IMR-90 (cell line): ENCODE results near the gene SLIT3. TPM values are rescaled to one million over a fixed set of nuclear protein-coding genes. Genes with fewer than 3 reads are reported as not detected.

Experiments
- ATAC-seq: fragments of 200-7000 bp; cut with Tn5 transposase; 2 replicates; pipeline ENCODE4 v1.9.1; 2020; ENCODE audit warnings: low read depth, mild to moderate bottlenecking, moderate library complexity
- BruUV-seq: library from RNA; stranded (reverse); fragments of 400-500 nt; replicated peaks from 2 replicates; lab custom pipeline; 2021; lab: Mats Ljungman, UMichigan
- CTCF ChIA-PET: fragments of 300-600 bp; formaldehyde crosslinking; extraction: SDS; loops from one replicate; lab custom pipeline; 2021; ENCODE audit warnings: antibody characterized with exemption; lab: Yijun Ruan, JAX
- POLR2A ChIA-PET: fragments of 300-600 bp; sonication (Branson Sonifier 250); formaldehyde crosslinking; loops from one replicate; lab custom pipeline; 2022; ENCODE audit warnings: antibody characterized with exemption; ENCODE audit not compliant: unreplicated experiment; lab: Charles Lee
- DNase-seq: peaks from one replicate; pipeline ENCODE4 v3.0.0; 2013
- H2AFZ ChIP-seq: replicated peaks from 2 replicates; pipeline ENCODE3; 2013; ENCODE audit warnings: low read length, mild to moderate bottlenecking; ENCODE audit not compliant: poor library complexity
- H2AK5ac ChIP-seq: 2 replicates; pipeline ENCODE4 v1.6.1; 2013; ENCODE audit warnings: low read depth, low read length, inconsistent platforms
- H2AK9ac ChIP-seq: replicated peaks from 2 replicates; pipeline ENCODE3; 2013; ENCODE audit warnings: mild to moderate bottlenecking, low read depth, low read length, moderate library complexity; ENCODE audit not compliant: poor library complexity
- H2BK120ac ChIP-seq: 2 replicates; pipeline ENCODE4 v1.6.1; 2013; ENCODE audit warnings: low read depth, low read length, inconsistent platforms
- H2BK15ac ChIP-seq: 3 replicates; pipeline ENCODE4 v1.6.1; 2013; ENCODE audit warnings: low read depth, low read length, inconsistent platforms
- H2BK20ac ChIP-seq: 2 replicates; pipeline ENCODE4 v1.6.1; 2013; ENCODE audit warnings: low read depth, mild to moderate bottlenecking, inconsistent platforms, low read length, moderate library complexity
- H2BK5ac ChIP-seq: 2 replicates; pipeline ENCODE4 v1.6.1; 2013; ENCODE audit warnings: mild to moderate bottlenecking, low read depth, low read length, inconsistent platforms; ENCODE audit not compliant: poor library complexity, severe bottlenecking
- H3K14ac ChIP-seq: replicated peaks from 2 replicates; pipeline ENCODE4 v1.6.1; 2013; ENCODE audit warnings: low read depth, low read length, inconsistent platforms
- H3K18ac ChIP-seq: 2 replicates; pipeline ENCODE4 v1.6.1; 2013; ENCODE audit warnings: low read depth, low read length, control low read depth
- H3K23ac ChIP-seq: 2 replicates; pipeline ENCODE4 v1.6.1; 2013; ENCODE audit warnings: low read depth, low read length, inconsistent platforms
- H3K27ac ChIP-seq: 2 replicates; pipeline ENCODE4 v1.5.1; 2013; ENCODE audit warnings: mild to moderate bottlenecking, control low read depth, low read length; ENCODE audit not compliant: insufficient read depth
- H3K27me3 ChIP-seq: 2 replicates; pipeline ENCODE4 v1.6.1; 2013; ENCODE audit warnings: low read length; ENCODE audit not compliant: control insufficient read depth, insufficient read depth
- H3K36me3 ChIP-seq: 2 replicates; pipeline ENCODE4 v1.6.1; 2013; ENCODE audit warnings: low read length, mixed read lengths; ENCODE audit not compliant: control insufficient read depth, insufficient read depth
- H3K4ac ChIP-seq: 2 replicates; pipeline ENCODE4 v1.6.1; 2013; ENCODE audit warnings: low read depth, low read length, inconsistent platforms
- H3K4me1 ChIP-seq: 2 replicates; pipeline ENCODE4 v1.6.1; 2013; ENCODE audit warnings: low read length, mixed read lengths; ENCODE audit not compliant: control insufficient read depth, insufficient read depth
- H3K4me2 ChIP-seq: 2 replicates; pipeline ENCODE4 v1.6.1; 2013; ENCODE audit warnings: low read depth, mild to moderate bottlenecking, control low read depth, low read length, moderate library complexity
- H3K4me3 ChIP-seq: 2 replicates; pipeline ENCODE4 v1.5.1; 2013; ENCODE audit warnings: low read depth, mild to moderate bottlenecking, control low read depth, low read length, moderate library complexity; ENCODE audit not compliant: insufficient read depth
- H3K56ac ChIP-seq: 2 replicates; pipeline ENCODE4 v1.6.1; 2013; ENCODE audit warnings: low read length, inconsistent platforms; ENCODE audit not compliant: insufficient read depth; ENCODE audit errors: extremely low read depth
- H3K79me1 ChIP-seq, 2 experiments: 2 replicates each; pipeline ENCODE4 v1.6.1; 2013; ENCODE audit warnings: low read length in 2 of 2, inconsistent platforms in 1 of 2, low read depth in 1 of 2
- H3K9ac ChIP-seq: 2 replicates; pipeline ENCODE4 v1.6.1; 2013; ENCODE audit warnings: low read depth, low read length, control low read depth
- H3K9me1 ChIP-seq: 2 replicates; pipeline ENCODE4 v1.6.1; 2013; ENCODE audit warnings: low read length, inconsistent platforms; ENCODE audit not compliant: insufficient read depth
- H3K9me3 ChIP-seq: 2 replicates; pipeline ENCODE4 v1.6.1; 2013; ENCODE audit warnings: low read length; ENCODE audit not compliant: control insufficient read depth, insufficient read depth
- H4K20me1 ChIP-seq: 2 replicates; pipeline ENCODE4 v1.6.1; 2013; ENCODE audit warnings: low read length, inconsistent platforms; ENCODE audit not compliant: insufficient read depth
- H4K5ac ChIP-seq: 2 replicates; pipeline ENCODE4 v1.6.1; 2013; ENCODE audit warnings: mild to moderate bottlenecking, low read depth, low read length, control low read depth
- H4K8ac ChIP-seq, 2 experiments: 2 replicates each; pipeline ENCODE4 v1.6.1; 2013; ENCODE audit warnings: low read depth in 2 of 2, low read length in 2 of 2, control low read depth in 1 of 2, inconsistent platforms in 1 of 2
- H4K91ac ChIP-seq: 2 replicates; pipeline ENCODE4 v1.6.1; 2013; ENCODE audit warnings: low read depth, low read length, inconsistent platforms; ENCODE audit not compliant: insufficient read depth
- BHLHE40 ChIP-seq: fragments of 150-350 bp; IDR thresholded peaks from 2 replicates; pipeline ENCODE4 v1.6.1; 2016; ENCODE audit warnings: mild to moderate bottlenecking, low read depth, low read length
- CEBPB ChIP-seq: IDR thresholded peaks from 2 replicates; pipeline ENCODE4 v1.6.1; 2012; ENCODE audit warnings: low read depth, low read length, improper control_type of control experiment
- CHD1 ChIP-seq: IDR thresholded peaks from 2 replicates; pipeline ENCODE4 v1.6.1; 2012; ENCODE audit warnings: low read depth, low read length, improper control_type of control experiment
- CTCF ChIP-seq: conservative IDR thresholded peaks from 2 replicates; pipeline ENCODE4 v1.5.1; 2012; ENCODE audit warnings: mild to moderate bottlenecking, low read depth, low read length, improper control_type of control experiment
- ELK1 ChIP-seq: fragments of 150-350 bp; IDR thresholded peaks from 2 replicates; pipeline ENCODE4 v1.6.1; 2016; ENCODE audit warnings: low read depth, mild to moderate bottlenecking, low read length, moderate library complexity, borderline replicate concordance
- FOS ChIP-seq: fragments of 150-350 bp; IDR thresholded peaks from 2 replicates; pipeline ENCODE4 v1.6.1; 2016; ENCODE audit warnings: low read depth, low read length
- MAFK ChIP-seq: IDR thresholded peaks from 2 replicates; pipeline ENCODE4 v1.6.1; 2012; ENCODE audit warnings: low read depth, low read length, improper control_type of control experiment
- MAZ ChIP-seq: IDR thresholded peaks from 2 replicates; pipeline ENCODE4 v1.6.1; 2012; ENCODE audit warnings: low read depth, mild to moderate bottlenecking, low read length, improper control_type of control experiment, moderate library complexity, borderline replicate concordance
- MXI1 ChIP-seq: IDR thresholded peaks from 2 replicates; pipeline ENCODE4 v1.6.1; 2012; ENCODE audit warnings: low read depth, mild to moderate bottlenecking, low read length, moderate library complexity, borderline replicate concordance
- POLR2A ChIP-seq: IDR thresholded peaks from 2 replicates; pipeline ENCODE4 v1.6.1; 2012; ENCODE audit warnings: mild to moderate bottlenecking, low read depth, low read length
- RAD21 ChIP-seq: IDR thresholded peaks from 2 replicates; pipeline ENCODE4 v1.6.1; 2012; ENCODE audit warnings: low read length, improper control_type of control experiment
- RCOR1 ChIP-seq: IDR thresholded peaks from 2 replicates; pipeline ENCODE4 v1.6.1; 2012; ENCODE audit warnings: mild to moderate bottlenecking, low read length, improper control_type of control experiment; ENCODE audit not compliant: insufficient replicate concordance
- RFX5 ChIP-seq: IDR thresholded peaks from 2 replicates; pipeline ENCODE4 v1.8.0; 2012; ENCODE audit warnings: low read depth, mild to moderate bottlenecking, low read length, moderate library complexity
- SMC3 ChIP-seq: fragments of 150-350 bp; IDR thresholded peaks from 2 replicates; pipeline ENCODE4 v1.6.1; 2016; ENCODE audit warnings: low read depth, mild to moderate bottlenecking, antibody characterized with exemption, low read length, moderate library complexity
- USF2 ChIP-seq: fragments of 150-350 bp; IDR thresholded peaks from 2 replicates; pipeline ENCODE4 v1.6.1; 2017; ENCODE audit warnings: mild to moderate bottlenecking, antibody characterized with exemption, low read length, low read depth
- WGBS, 2 experiments: methylation state at CpG; one replicate each; pipeline versions ENCODE4 v1.1.5 to v1.1.7; 2013; ENCODE audit warnings: missing lambda C conversion rate in 2 of 2; ENCODE audit not compliant: insufficient read length in 1 of 2; ENCODE audit errors: extremely low coverage in 2 of 2; 5-methylcytosine and 5-hydroxymethylcytosine counted together
- dilution Hi-C: fragments of 300-500 bp; cut with HindIII; formaldehyde crosslinking; loops from one replicate; pipeline ENCODE4 v1.14.3; 2018; ENCODE audit warnings: low sequenced_read_pairs; ENCODE audit not compliant: unreplicated experiment
- in situ Hi-C: fragments of 300-500 bp; cut with MboI; formaldehyde crosslinking; loops from 3 replicates; pipeline ENCODE4 v1.14.3; 2019; ENCODE audit warnings: low sequenced_read_pairs, inconsistent platforms, mixed read lengths
- intact Hi-C: fragments of 100-400 bp; cut with micrococcal nuclease; formaldehyde crosslinking; loops from 2 replicates; pipeline ENCODE4 v1.10.0; 2022
- polyA plus RNA-seq, 3 experiments: library from polyadenylated mRNA; depleted of rRNA; stranded (reverse); fragments of >200 nt; gene quantifications; 2 replicates each; pipeline ENCODE4 v1.2.3, GENCODE V29; 2012; ENCODE audit warnings: low replicate concordance in 1 of 3
- total RNA-seq: library from RNA; depleted of rRNA; stranded (reverse); fragments of >200 nt; gene quantifications from 2 replicates; pipeline ENCODE4 v1.2.3, GENCODE V29; 2012

SLIT3 gene
- total and polyA plus RNA-seq, 2 of the 4 experiments (the other 2 are of a cell fraction): 0.18 to 0.50 TPM

- Histone ChIP-seq H2BK5ac (no peak overlapping the region), H3K9me1 (no peaks in the 10 kb centered on the region), H2BK15ac (no peak overlapping the region), H2AK9ac (no peak overlapping the region), H3K9me3 (no peaks in the 10 kb centered on the region), H3K4me1 (no peaks in the 10 kb centered on the region), H3K36me3 (no peaks in the 10 kb centered on the region), H3K23ac (no peak overlapping the region), H3K9ac (no peak overlapping the region), H2BK20ac (no peak overlapping the region), H3K4me2 (no peak overlapping the region), H3K27me3 (no peaks in the 10 kb centered on the region), H4K91ac (no peak overlapping the region), H3K79me1 (no peaks in the 10 kb centered on the region), H2AK5ac (no peak overlapping the region), H4K20me1 (no peaks in the 10 kb centered on the region), H4K8ac (no peak overlapping the region), H3K4me3 (no peak overlapping the region), H4K5ac (no peak overlapping the region), H2BK120ac (no peak overlapping the region), H3K18ac (no peak overlapping the region), H2AFZ (no peak overlapping the region), H3K56ac (no peak overlapping the region), H3K27ac (no peak overlapping the region), H3K4ac (no peak overlapping the region), H3K14ac (no peak overlapping the region)
- intact Hi-C loops: no loop called here
- ATAC-seq (no peak), DNase-seq (no peak)
- dilution Hi-C loops: no loop called here
- BruUV-seq: no TSS peak
- POLR2A ChIA-PET: no interaction called here
- in situ Hi-C loops: no loop called here
- CTCF ChIA-PET: interaction anchor here (0.6 kb wide), 1 partner anchor 1560 kb away, joined by 3 read pairs; no protein-coding TSS in a partner anchor
- no CpG with 5 or more reads among the region's 2 CpGs for WGBS, 2 experiments
- TF ChIP-seq MAZ (no peak), FOS (no peak), RFX5 (no peak), CTCF (no peak), MXI1 (no peak), MAFK (no peak), ELK1 (no peak), SMC3 (no peak), CHD1 (no peak), RCOR1 (no peak), USF2 (no peak), POLR2A (no peak), CEBPB (no peak), BHLHE40 (no peak), RAD21 (no peak)
These were observed 560.7 kb downstream of the SLIT3 start for GRCh38 chr5:168740092-168740800.
